ENCODE results near the gene SP100. TPM values are rescaled to one million over a fixed set of nuclear protein-coding genes. Genes with fewer than 3 reads are reported as not detected.

Gene SP100
- total RNA-seq, 2 donors from 2014 or later = 0.11 to 0.70 TPM

DNA sequence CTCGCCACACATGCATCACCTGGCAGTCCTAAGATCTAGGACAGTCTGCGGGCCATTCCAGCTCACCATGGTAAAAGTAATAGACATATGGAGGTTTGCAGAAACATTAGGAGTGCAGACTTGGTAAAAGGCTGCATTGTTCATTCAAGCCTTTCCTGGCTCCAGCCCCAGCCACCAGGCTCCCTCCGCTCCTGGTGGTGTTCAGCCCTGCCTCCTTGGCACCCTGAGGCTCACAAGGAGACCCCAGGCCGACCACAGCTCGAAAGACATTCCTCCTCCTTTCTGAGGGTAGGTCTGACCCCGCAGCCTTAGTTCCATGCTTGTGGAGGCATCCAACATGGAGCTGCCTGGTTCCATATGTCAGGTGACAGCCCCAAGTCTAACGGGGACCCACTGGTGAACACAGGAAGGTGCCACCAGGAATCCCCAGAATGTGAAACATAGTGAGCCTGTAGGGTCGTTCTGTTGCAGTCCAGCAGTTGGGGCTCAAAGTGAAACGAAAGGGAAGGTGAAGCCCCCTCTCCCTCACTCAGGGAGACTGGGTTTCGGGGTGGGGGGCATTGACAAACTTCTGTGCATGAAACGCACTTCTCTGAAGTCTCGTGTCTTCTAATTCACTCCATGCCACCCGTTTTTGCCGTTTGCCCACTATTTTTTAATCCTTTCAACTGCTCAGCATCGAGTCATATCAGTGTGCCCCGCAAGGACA, 5.0 kb upstream of the SP100 start:
- H3K9ac ChIP-seq (ENCODE audit: extremely low read depth, low read length, poor library complexity, severe bottlenecking) = no peak overlapping the region
- H3K27me3 ChIP-seq (ENCODE audit: control insufficient read depth, insufficient read depth, low read length, poor library complexity, severe bottlenecking) = peaks cover 46% of the 10 kb centered on the region
- no peaks in the 10 kb centered on the region for H3K36me3 ChIP-seq (ENCODE audit: control insufficient read depth, insufficient read depth, low read length)
- H3K27ac Mint-ChIP-seq = peak overlapping the region; percentile 82
- peak overlapping the region; percentile 75 for H3K4me3 Mint-ChIP-seq
- H3K9me3 ChIP-seq (ENCODE audit: control insufficient read depth, low read length) = no peaks in the 10 kb centered on the region
- H3K4me1 ChIP-seq (ENCODE audit: control insufficient read depth, insufficient read depth, low read length) = no peaks in the 10 kb centered on the region
- no peak overlapping the region for H3K27ac ChIP-seq (ENCODE audit: low read depth, low read length)
- TF ChIP-seq, protein P1, sequence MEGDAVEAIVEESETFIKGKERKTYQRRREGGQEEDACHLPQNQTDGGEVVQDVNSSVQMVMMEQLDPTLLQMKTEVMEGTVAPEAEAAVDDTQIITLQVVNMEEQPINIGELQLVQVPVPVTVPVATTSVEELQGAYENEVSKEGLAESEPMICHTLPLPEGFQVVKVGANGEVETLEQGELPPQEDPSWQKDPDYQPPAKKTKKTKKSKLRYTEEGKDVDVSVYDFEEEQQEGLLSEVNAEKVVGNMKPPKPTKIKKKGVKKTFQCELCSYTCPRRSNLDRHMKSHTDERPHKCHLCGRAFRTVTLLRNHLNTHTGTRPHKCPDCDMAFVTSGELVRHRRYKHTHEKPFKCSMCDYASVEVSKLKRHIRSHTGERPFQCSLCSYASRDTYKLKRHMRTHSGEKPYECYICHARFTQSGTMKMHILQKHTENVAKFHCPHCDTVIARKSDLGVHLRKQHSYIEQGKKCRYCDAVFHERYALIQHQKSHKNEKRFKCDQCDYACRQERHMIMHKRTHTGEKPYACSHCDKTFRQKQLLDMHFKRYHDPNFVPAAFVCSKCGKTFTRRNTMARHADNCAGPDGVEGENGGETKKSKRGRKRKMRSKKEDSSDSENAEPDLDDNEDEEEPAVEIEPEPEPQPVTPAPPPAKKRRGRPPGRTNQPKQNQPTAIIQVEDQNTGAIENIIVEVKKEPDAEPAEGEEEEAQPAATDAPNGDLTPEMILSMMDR (conservative IDR thresholded peaks at IDR 0.05) = no peak
- H3K4me3 ChIP-seq (ENCODE audit: low read length) = peak overlapping the region; percentile 81
- no peaks in the 10 kb centered on the region for H3K36me3 Mint-ChIP-seq (ENCODE audit: low read depth)
- WGBS, 2 experiments (ENCODE audit: insufficient coverage in 1 of 2, insufficient read length in 1 of 2) = 80 to 82% methylated on average over 11 to 16 of the region's 16 CpGs
- H3K9me3 Mint-ChIP-seq = no peaks in the 10 kb centered on the region
- peaks cover 3% of the 10 kb centered on the region for H3K4me1 Mint-ChIP-seq
- DNase-seq = no peak
- H3K27me3 Mint-ChIP-seq (ENCODE audit: insufficient read depth) = peaks cover 67% of the 10 kb centered on the region

DNA sequence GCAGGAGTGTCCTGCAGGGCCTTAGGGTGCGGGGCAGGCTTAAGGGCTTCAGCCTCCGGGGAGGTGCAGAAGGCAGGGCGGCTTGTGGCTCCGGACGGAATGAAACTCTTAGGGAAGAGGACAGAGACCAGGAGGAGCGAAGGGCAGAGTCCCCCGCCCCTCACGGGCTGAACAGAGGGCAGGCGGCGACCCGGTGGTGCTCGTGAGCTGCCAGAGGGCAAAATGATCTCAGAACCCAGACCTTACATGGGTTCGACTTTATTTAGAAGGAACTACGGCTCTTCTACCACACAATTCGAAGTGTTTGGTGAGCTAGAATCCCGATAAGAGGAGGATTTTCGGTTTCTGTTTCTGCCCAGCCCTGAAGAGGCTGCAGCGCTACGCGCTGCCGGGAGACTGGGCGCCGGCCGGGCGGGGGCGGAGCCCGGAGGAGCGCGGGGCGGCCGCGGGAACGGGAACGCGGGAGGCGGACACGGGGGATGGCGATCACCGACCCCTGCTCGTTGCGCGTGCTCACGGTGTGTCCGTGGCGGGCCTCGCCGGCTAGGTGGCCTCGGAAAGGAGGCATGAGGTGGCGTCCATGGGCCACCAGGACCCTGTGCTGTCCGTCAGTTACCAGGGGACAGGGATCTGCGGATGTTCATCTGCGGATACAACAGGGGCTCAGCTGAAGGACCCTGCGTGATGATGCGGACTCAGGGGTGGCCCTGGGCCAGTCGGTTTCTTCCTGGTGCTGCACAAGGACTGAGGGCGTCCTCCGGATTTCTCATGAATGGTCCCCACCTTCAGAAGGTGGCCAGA, 4.2 kb upstream of the SP100 start:
- peaks cover 5% of the 10 kb centered on the region for H3K4me1 Mint-ChIP-seq
- H3K4me3 ChIP-seq (ENCODE audit: low read length) = peak overlapping the region; percentile 81
- peaks cover 67% of the 10 kb centered on the region for H3K27me3 Mint-ChIP-seq (ENCODE audit: insufficient read depth)
- H3K9ac ChIP-seq (ENCODE audit: extremely low read depth, low read length, poor library complexity, severe bottlenecking) = peak overlapping the region; percentile 24
- H3K36me3 Mint-ChIP-seq (ENCODE audit: low read depth) = no peaks in the 10 kb centered on the region
- H3K27ac ChIP-seq (ENCODE audit: low read depth, low read length) = no peak overlapping the region
- H3K36me3 ChIP-seq (ENCODE audit: control insufficient read depth, insufficient read depth, low read length) = no peaks in the 10 kb centered on the region
- 3 to 7% methylated on average over 31 to 57 of the region's 57 CpGs for WGBS, 2 experiments (ENCODE audit: insufficient coverage in 1 of 2, insufficient read length in 1 of 2)
- H3K9me3 Mint-ChIP-seq = no peaks in the 10 kb centered on the region
- H3K27me3 ChIP-seq (ENCODE audit: control insufficient read depth, insufficient read depth, low read length, poor library complexity, severe bottlenecking) = peaks cover 46% of the 10 kb centered on the region
- peak; percentile 80 for DNase-seq
- H3K4me1 ChIP-seq (ENCODE audit: control insufficient read depth, insufficient read depth, low read length) = no peaks in the 10 kb centered on the region
- no peaks in the 10 kb centered on the region for H3K9me3 ChIP-seq (ENCODE audit: control insufficient read depth, low read length)
- TF ChIP-seq, protein P1 (conservative IDR thresholded peaks at IDR 0.05) = peak; percentile 12
- peak overlapping the region; percentile 82 for H3K27ac Mint-ChIP-seq
- H3K4me3 Mint-ChIP-seq = peak overlapping the region; percentile 75

DNA sequence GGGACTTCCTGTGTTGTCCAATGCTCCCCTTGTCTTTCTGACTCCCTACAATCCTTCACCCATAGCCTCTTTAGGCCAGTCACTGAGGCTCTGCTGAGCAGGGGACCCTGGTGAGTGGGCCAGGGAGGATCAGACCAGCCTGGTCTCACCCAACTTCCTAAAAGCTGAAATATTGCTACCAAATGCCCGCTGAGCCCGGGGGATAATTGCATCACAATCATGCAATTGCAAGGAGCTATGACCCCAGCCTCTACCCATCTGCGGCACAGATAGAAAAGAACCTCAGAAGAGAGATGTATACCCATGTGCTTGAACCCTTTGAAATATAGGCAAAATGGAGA, 3.7 kb upstream of the SP100 start:
- peak overlapping the region; percentile 75 for H3K4me3 Mint-ChIP-seq
- Histone ChIP-seq H3K9me3 (ENCODE audit: control insufficient read depth, low read length) (no peaks in the 10 kb centered on the region), H3K9ac (ENCODE audit: extremely low read depth, low read length, poor library complexity, severe bottlenecking) (no peak overlapping the region), H3K4me1 (ENCODE audit: control insufficient read depth, insufficient read depth, low read length) (no peaks in the 10 kb centered on the region), H3K36me3 (ENCODE audit: control insufficient read depth, insufficient read depth, low read length) (no peaks in the 10 kb centered on the region), H3K27me3 (ENCODE audit: control insufficient read depth, insufficient read depth, low read length, poor library complexity, severe bottlenecking) (peaks cover 46% of the 10 kb centered on the region), H3K4me3 (ENCODE audit: low read length) (peak overlapping the region; percentile 81), H3K27ac (ENCODE audit: low read depth, low read length) (no peak overlapping the region)
- DNase-seq = no peak
- 94% methylated on average over 3 of the region's 3 CpGs; no CpG with 5 or more reads in 1 of the 2 experiments for WGBS, 2 experiments (ENCODE audit: insufficient coverage in 1 of 2, insufficient read length in 1 of 2)
- H3K27me3 Mint-ChIP-seq (ENCODE audit: insufficient read depth) = peaks cover 67% of the 10 kb centered on the region
- H3K9me3 Mint-ChIP-seq = no peaks in the 10 kb centered on the region
- H3K36me3 Mint-ChIP-seq (ENCODE audit: low read depth) = no peaks in the 10 kb centered on the region
- TF ChIP-seq, protein P1 (conservative IDR thresholded peaks at IDR 0.05) = no peak
- H3K4me1 Mint-ChIP-seq = peaks cover 5% of the 10 kb centered on the region
- no peak overlapping the region for H3K27ac Mint-ChIP-seq

Measured in endodermal cell (in vitro differentiated cells).